BE2C (cell line): Measurements from ENCODE around the gene CEPT1.

Experiments
- DNase-seq: peaks from one replicate; pipeline ENCODE4 v3.0.0-alpha.2; 2020
- H3K27me3 ChIP-seq: fragments of 250-450 bp; sonication (Bioruptor Pico); 2 replicates; pipeline ENCODE4 v1.5.1; 2020; ENCODE audit warnings: mild to moderate bottlenecking
- H3K36me3 ChIP-seq: fragments of 250-450 bp; sonication (Bioruptor Pico); 2 replicates; pipeline ENCODE4 v1.5.1; 2020; ENCODE audit warnings: mild to moderate bottlenecking
- H3K4me1 ChIP-seq: fragments of 250-450 bp; sonication (Bioruptor Pico); 2 replicates; pipeline ENCODE4 v1.5.1; 2020
- H3K4me3 ChIP-seq: 2 replicates; pipeline ENCODE4 v1.5.1; 2011; ENCODE audit warnings: low read depth, low read length
- H3K9me3 ChIP-seq: fragments of 250-450 bp; sonication (Bioruptor Pico); 2 replicates; pipeline ENCODE4 v1.5.1; 2020
- CTCF ChIP-seq: IDR thresholded peaks from 2 replicates; pipeline ENCODE4 v1.5.1; 2012; ENCODE audit warnings: mild to moderate bottlenecking, low read depth, low read length

Gene CEPT1

DNA sequence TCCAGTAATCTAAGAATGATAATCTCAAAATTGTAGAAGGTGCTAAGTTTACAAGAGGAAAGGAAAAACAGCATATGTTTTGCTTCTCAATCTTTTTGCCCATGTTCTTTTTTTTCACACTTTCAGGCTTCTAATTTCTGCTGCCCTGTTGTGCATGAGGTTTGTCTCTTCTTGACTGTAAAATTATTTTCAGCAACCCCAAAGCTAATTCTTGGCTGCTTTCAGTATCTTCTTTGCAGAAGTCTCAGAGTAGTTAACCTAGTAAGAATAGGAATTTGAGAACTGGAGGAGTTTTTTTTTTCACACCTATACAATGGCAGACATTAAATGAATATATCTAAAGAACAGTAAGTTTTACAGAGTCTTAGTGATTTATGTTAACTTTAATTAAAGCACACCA lies 34.0 kb downstream of the CEPT1 start:
- no peaks in the 10 kb centered on the region for H3K27me3 ChIP-seq
- no peaks in the 10 kb centered on the region for H3K4me1 ChIP-seq
- DNase-seq, result no peak
- no peak overlapping the region for H3K4me3 ChIP-seq
- TF ChIP-seq CTCF, result no peak
- peaks cover 25% of the 10 kb centered on the region for H3K36me3 ChIP-seq
- H3K9me3 ChIP-seq, result no peaks in the 10 kb centered on the region

GRCh38 chr1:111175349-111175748 lies 35.3 kb downstream of the CEPT1 start:
- no peak for TF ChIP-seq CTCF
- no peak for DNase-seq
- Histone ChIP-seq H3K4me1 (no peaks in the 10 kb centered on the region), H3K36me3 (peaks cover 24% of the 10 kb centered on the region), H3K4me3 (no peak overlapping the region), H3K27me3 (no peaks in the 10 kb centered on the region), H3K9me3 (no peaks in the 10 kb centered on the region)

DNA sequence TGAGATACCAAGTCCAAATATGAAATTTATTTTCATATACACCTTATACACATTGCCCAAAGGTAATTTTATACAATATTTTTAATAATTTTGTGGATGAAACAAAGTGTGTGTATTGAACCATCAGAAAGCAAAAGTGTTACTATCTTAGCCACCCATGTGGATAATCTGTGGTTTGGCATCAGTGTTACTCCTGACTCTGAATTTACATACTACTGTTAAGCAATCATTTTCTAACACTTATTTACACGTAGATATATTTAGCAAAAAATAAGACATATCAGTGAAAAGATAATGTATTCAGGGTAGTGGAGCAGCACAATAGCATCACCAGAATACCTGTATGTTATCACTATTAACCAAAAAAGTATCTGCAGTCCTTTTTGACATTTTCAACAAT lies 36.7 kb downstream of the CEPT1 start:
- H3K36me3 ChIP-seq, result peaks cover 24% of the 10 kb centered on the region
- TF ChIP-seq CTCF, result no peak
- H3K9me3 ChIP-seq, result no peaks in the 10 kb centered on the region
- no peaks in the 10 kb centered on the region for H3K27me3 ChIP-seq
- no peak for DNase-seq
- no peak overlapping the region for H3K4me3 ChIP-seq
- H3K4me1 ChIP-seq, result no peaks in the 10 kb centered on the region

- DNase-seq, result no peak
- H3K9me3 ChIP-seq, result no peaks in the 10 kb centered on the region
- no peak overlapping the region for H3K4me3 ChIP-seq
- no peak for TF ChIP-seq CTCF
- H3K27me3 ChIP-seq, result no peaks in the 10 kb centered on the region
- no peaks in the 10 kb centered on the region for H3K4me1 ChIP-seq
- peaks cover 35% of the 10 kb centered on the region for H3K36me3 ChIP-seq
Measured at GRCh38 chr1:111179968-111180533, 40.0 kb downstream of the CEPT1 start.

DNA sequence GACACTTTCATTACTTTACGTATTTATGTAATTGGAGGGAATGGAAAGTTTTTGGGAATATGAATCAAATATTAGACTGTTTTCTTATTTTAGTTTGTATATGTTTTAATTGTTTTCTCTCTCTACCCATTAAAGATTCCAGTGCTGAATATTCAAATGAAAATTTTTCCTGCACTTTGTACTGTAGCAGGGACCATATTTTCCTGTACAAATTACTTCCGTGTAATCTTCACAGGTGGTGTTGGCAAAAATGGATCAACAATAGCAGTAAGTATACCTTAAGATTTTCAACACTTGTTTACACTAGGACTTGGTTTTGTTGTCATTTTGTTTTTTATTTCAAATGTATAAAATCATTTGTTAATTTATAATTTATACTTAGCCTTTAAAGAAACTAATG lies 42.0 kb downstream of the CEPT1 start:
- Histone ChIP-seq H3K27me3 (no peaks in the 10 kb centered on the region), H3K4me3 (no peak overlapping the region), H3K36me3 (peaks cover 26% of the 10 kb centered on the region), H3K4me1 (no peaks in the 10 kb centered on the region), H3K9me3 (no peaks in the 10 kb centered on the region)
- no peak for TF ChIP-seq CTCF
- DNase-seq, result no peak

- DNase-seq, result no peak
- Histone ChIP-seq H3K4me3 (no peak overlapping the region), H3K9me3 (no peaks in the 10 kb centered on the region), H3K27me3 (no peaks in the 10 kb centered on the region), H3K4me1 (no peaks in the 10 kb centered on the region), H3K36me3 (peaks cover 31% of the 10 kb centered on the region)
- no peak for TF ChIP-seq CTCF
Measured at GRCh38 chr1:111183308-111184069, 43.5 kb downstream of the CEPT1 start.
